Gastrocnemius medialis (tissue), 4 donors: Measurements from ENCODE around the gene TTC9. TPM values are rescaled to one million over a fixed set of nuclear protein-coding genes. Genes with fewer than 3 reads are reported as not detected.
"Not testable (repeated sequence)": the region's sequence is repeated elsewhere in the genome, so short reads cannot be mapped to it uniquely, and the experiment has no call there.

Experiments
- ATAC-seq, 2 donors: fragments of 150-250 bp; one replicate each; pipeline ENCODE4 v1.9.1; 2016
- DNase-seq, 2 donors: peaks; one replicate each; pipeline ENCODE4 v3.0.0-alpha.2; 2019
- H3K27ac ChIP-seq, 4 donors: fragments of 200-600 bp; sonication (generic); 1 replicate in 1 of 4; 2 replicates in 3 of 4; pipeline ENCODE4 v1.5.1; 2016 to 2018; ENCODE audit warnings: mild to moderate bottlenecking in 2 of 4, moderate library complexity in 1 of 4
- H3K27me3 ChIP-seq, 3 donors: fragments of 200-600 bp; sonication (generic) in 2 of 3; 1 replicate in 1 of 3; 2 replicates in 2 of 3; pipeline versions ENCODE4 v1.5.1 to v1.6.0; 2016 to 2019; ENCODE audit warnings: mild to moderate bottlenecking in 1 of 3, moderate library complexity in 1 of 3
- H3K36me3 ChIP-seq, 2 donors: fragments of 200-600 bp; sonication (generic) in 1 of 2; one replicate each; pipeline ENCODE4 v1.5.1; 2017 to 2018
- H3K4me1 ChIP-seq, 2 donors: fragments of 200-600 bp; sonication (generic) in 1 of 2; one replicate each; pipeline ENCODE4 v1.5.1; 2016 to 2017; ENCODE audit warnings: mild to moderate bottlenecking in 2 of 2
- H3K4me3 ChIP-seq, 4 donors: fragments of 200-600 bp; sonication (generic) in 3 of 4; 1 replicate in 1 of 4; 2 replicates in 3 of 4; pipeline ENCODE4 v1.5.1; 2016 to 2019; ENCODE audit warnings: mild to moderate bottlenecking in 2 of 4
- H3K9me3 ChIP-seq, 3 donors: fragments of 200-600 bp; sonication (generic) in 2 of 3; 1 replicate in 1 of 3; 2 replicates in 2 of 3; pipeline ENCODE4 v1.5.1; 2016 to 2019
- POLR2A ChIP-seq, 2 donors: fragments of 450-650 bp; IDR thresholded peaks; one replicate each; pipeline ENCODE4 v1.6.1; 2017; ENCODE audit warnings: antibody characterized with exemption in 2 of 2, mild to moderate bottlenecking in 2 of 2, moderate library complexity in 2 of 2
- in situ Hi-C, 4 donors: fragments of 200-750 bp; cut with MboI; loops; one replicate each; pipeline versions ENCODE4 v1.15.0 to v1.8.0; 2017; ENCODE audit warnings: low sequenced_read_pairs in 4 of 4
- intact Hi-C: fragments of 100-400 bp; cut with DNase I; formaldehyde crosslinking; loops from one replicate; pipeline ENCODE4 v1.15.1; 2023; ENCODE audit warnings: low total_unique reads
- total RNA-seq, 4 donors: library from RNA; depleted of rRNA; stranded (reverse); fragments of >200 nt; gene quantifications; one replicate each; pipeline versions ENCODE4 v1.1.0 to v1.2.3, GENCODE V29; 2016
- TF ChIP-seq, protein P1 (sequence below), 5 experiments: fragments of 450-650 bp in 3 of 5; fragments of 200-600 bp in 2 of 5; sonication (generic) in 2 of 5; IDR thresholded peaks in 4 of 5; conservative IDR thresholded peaks in 1 of 5; 1 replicate in 4 of 5; 2 replicates in 1 of 5; pipeline ENCODE4 v1.5.1; 2016 to 2019; ENCODE audit warnings: antibody characterized with exemption in 5 of 5, mild to moderate bottlenecking in 3 of 5, moderate library complexity in 3 of 5

TTC9 gene
- total RNA-seq, 4 donors from 2014 or later, result 4.4 to 10.8 (median 9.1) TPM

- no peaks in the 10 kb centered on the region for H3K4me1 ChIP-seq
- no peaks in the 10 kb centered on the region for H3K36me3 ChIP-seq
- H3K27me3 ChIP-seq, result no peaks in the 10 kb centered on the region
- DNase-seq (no peak), ATAC-seq (no peak)
- no peak overlapping the region for H3K27ac ChIP-seq
- in situ Hi-C loops, result loop anchor here in 1 of 4 donors (25.0 kb wide), 1 partner anchor 887 kb away; no protein-coding TSS in a partner anchor
- no peak overlapping the region for H3K4me3 ChIP-seq
- intact Hi-C loops, result no loop called here
- H3K9me3 ChIP-seq, result no peaks in the 10 kb centered on the region
- TF ChIP-seq POLR2A (IDR thresholded peaks at IDR 0.05), result no peak
- TF ChIP-seq, protein P1, sequence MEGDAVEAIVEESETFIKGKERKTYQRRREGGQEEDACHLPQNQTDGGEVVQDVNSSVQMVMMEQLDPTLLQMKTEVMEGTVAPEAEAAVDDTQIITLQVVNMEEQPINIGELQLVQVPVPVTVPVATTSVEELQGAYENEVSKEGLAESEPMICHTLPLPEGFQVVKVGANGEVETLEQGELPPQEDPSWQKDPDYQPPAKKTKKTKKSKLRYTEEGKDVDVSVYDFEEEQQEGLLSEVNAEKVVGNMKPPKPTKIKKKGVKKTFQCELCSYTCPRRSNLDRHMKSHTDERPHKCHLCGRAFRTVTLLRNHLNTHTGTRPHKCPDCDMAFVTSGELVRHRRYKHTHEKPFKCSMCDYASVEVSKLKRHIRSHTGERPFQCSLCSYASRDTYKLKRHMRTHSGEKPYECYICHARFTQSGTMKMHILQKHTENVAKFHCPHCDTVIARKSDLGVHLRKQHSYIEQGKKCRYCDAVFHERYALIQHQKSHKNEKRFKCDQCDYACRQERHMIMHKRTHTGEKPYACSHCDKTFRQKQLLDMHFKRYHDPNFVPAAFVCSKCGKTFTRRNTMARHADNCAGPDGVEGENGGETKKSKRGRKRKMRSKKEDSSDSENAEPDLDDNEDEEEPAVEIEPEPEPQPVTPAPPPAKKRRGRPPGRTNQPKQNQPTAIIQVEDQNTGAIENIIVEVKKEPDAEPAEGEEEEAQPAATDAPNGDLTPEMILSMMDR (IDR thresholded peaks at IDR 0.05 in 4 of 5, conservative IDR thresholded peaks at IDR 0.05 in 1 of 5), result no peak
These were observed 57.9 kb downstream of the TTC9 start for GRCh38 chr14:70699646-70700045.

- no peak for ATAC-seq
- no peaks in the 10 kb centered on the region for H3K36me3 ChIP-seq
- no peaks in the 10 kb centered on the region for H3K4me1 ChIP-seq
- no peak overlapping the region for H3K4me3 ChIP-seq
- intact Hi-C loops (no loop called here), in situ Hi-C loops (loop anchor here in 1 of 4 donors (25.0 kb wide), 1 partner anchor 889 kb away; no protein-coding TSS in a partner anchor)
- no peak overlapping the region for H3K27ac ChIP-seq
- DNase-seq, result no peak
- H3K9me3 ChIP-seq, result no peaks in the 10 kb centered on the region
- no peaks in the 10 kb centered on the region for H3K27me3 ChIP-seq
- TF ChIP-seq, protein P1 (IDR thresholded peaks at IDR 0.05 in 4 of 5, conservative IDR thresholded peaks at IDR 0.05 in 1 of 5), result no peak
- TF ChIP-seq POLR2A (IDR thresholded peaks at IDR 0.05), result no peak
These were observed 59.4 kb downstream of the TTC9 start for GRCh38 chr14:70700955-70701585.

GRCh38 chr14:70701610-70702009, 59.9 kb downstream of the TTC9 start:
- intact Hi-C loops (no loop called here), in situ Hi-C loops (loop anchor here in 1 of 4 donors (25.0 kb wide), 1 partner anchor 889 kb away; no protein-coding TSS in a partner anchor)
- TF ChIP-seq POLR2A (IDR thresholded peaks at IDR 0.05), result no peak
- TF ChIP-seq, protein P1 (IDR thresholded peaks at IDR 0.05 in 4 of 5, conservative IDR thresholded peaks at IDR 0.05 in 1 of 5), result no peak
- no peak for DNase-seq
- Histone ChIP-seq H3K9me3 (no peaks in the 10 kb centered on the region), H3K4me1 (no peaks in the 10 kb centered on the region), H3K4me3 (no peak overlapping the region), H3K27ac (no peak overlapping the region), H3K36me3 (no peaks in the 10 kb centered on the region), H3K27me3 (no peaks in the 10 kb centered on the region)
- no peak for ATAC-seq

DNA sequence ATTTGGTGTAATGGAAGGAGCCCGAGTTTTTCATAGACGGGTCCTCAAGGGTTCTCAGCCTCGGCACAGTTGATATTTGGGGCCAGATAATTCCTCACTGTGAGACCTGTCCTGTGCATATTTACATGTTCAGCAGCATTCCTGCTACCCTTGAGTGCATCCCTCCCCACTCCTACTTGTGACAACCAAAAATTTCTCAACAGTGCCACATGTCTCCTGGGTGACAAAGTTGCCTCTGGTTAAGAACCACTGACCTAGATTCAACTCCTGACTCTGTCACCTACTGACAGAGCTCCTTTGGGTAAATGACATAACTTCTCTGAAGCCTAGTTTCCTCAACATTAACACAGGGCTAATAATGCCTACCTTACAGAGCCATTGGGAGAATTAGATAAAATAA, 60.4 kb downstream of the TTC9 start:
- Histone ChIP-seq H3K4me1 (no peaks in the 10 kb centered on the region), H3K27ac (no peak overlapping the region), H3K9me3 (no peaks in the 10 kb centered on the region), H3K36me3 (no peaks in the 10 kb centered on the region), H3K27me3 (no peaks in the 10 kb centered on the region), H3K4me3 (no peak overlapping the region)
- intact Hi-C loops, result no loop called here
- no peak for DNase-seq
- ATAC-seq, result no peak
- in situ Hi-C loops, result loop anchor here in 1 of 4 donors (25.0 kb wide), 1 partner anchor 890 kb away; no protein-coding TSS in a partner anchor
- TF ChIP-seq POLR2A (IDR thresholded peaks at IDR 0.05), result no peak
- TF ChIP-seq, protein P1 (IDR thresholded peaks at IDR 0.05 in 4 of 5, conservative IDR thresholded peaks at IDR 0.05 in 1 of 5), result no peak

GRCh38 chr14:70703621-70704168, 62.0 kb downstream of the TTC9 start:
- DNase-seq, H3K27ac ChIP-seq, intact Hi-C loops, H3K9me3 ChIP-seq, H3K36me3 ChIP-seq, ATAC-seq, H3K27me3 ChIP-seq, H3K4me3 ChIP-seq, H3K4me1 ChIP-seq: not testable (repeated sequence)
- in situ Hi-C loops, result loop anchor here in 1 of 4 donors (25.0 kb wide), 1 partner anchor 891 kb away; no protein-coding TSS in a partner anchor
